H9 (cell line): ENCODE measurements around the gene COPS6. TPM values are rescaled to one million over a fixed set of nuclear protein-coding genes. Genes with fewer than 3 reads are reported as not detected.

Experiments
- DNase-seq: peaks from one replicate; pipeline ENCODE4 v3.0.0-alpha.2; 2017
- H2AFZ ChIP-seq: one replicate; pipeline ENCODE4 v1.6.1; 2013; ENCODE audit warnings: mild to moderate bottlenecking, low read length, control low read depth, moderate library complexity
- H2AK5ac ChIP-seq: 2 replicates; pipeline ENCODE4 v1.6.1; 2013; ENCODE audit warnings: low read length, control low read depth, mixed read lengths; ENCODE audit not compliant: insufficient read length
- H2BK120ac ChIP-seq: one replicate; pipeline ENCODE4 v1.6.1; 2013; ENCODE audit warnings: low read depth, mild to moderate bottlenecking, low read length, control low read depth, inconsistent platforms; ENCODE audit not compliant: poor library complexity, severe bottlenecking
- H2BK12ac ChIP-seq: 2 replicates; pipeline ENCODE4 v1.6.1; 2013; ENCODE audit warnings: low read length, control low read depth, mixed read lengths, low read depth; ENCODE audit not compliant: insufficient read length
- H2BK15ac ChIP-seq: 2 replicates; pipeline ENCODE4 v1.6.1; 2013; ENCODE audit warnings: low read depth, low read length, control low read depth
- H2BK20ac ChIP-seq: one replicate; pipeline ENCODE4 v1.6.1; 2013; ENCODE audit warnings: low read depth, mild to moderate bottlenecking, low read length, control low read depth, inconsistent platforms; ENCODE audit not compliant: poor library complexity, severe bottlenecking
- H2BK5ac ChIP-seq: 2 replicates; pipeline ENCODE4 v1.6.1; 2013; ENCODE audit warnings: low read length, control low read depth, mixed read lengths; ENCODE audit not compliant: insufficient read length
- H3K14ac ChIP-seq: 2 replicates; pipeline ENCODE4 v1.6.1; 2013; ENCODE audit warnings: low read length, control low read depth; ENCODE audit not compliant: insufficient read depth
- H3K18ac ChIP-seq: 2 replicates; pipeline ENCODE4 v1.6.1; 2013; ENCODE audit warnings: low read depth, mild to moderate bottlenecking, mixed read lengths, low read length, control low read depth; ENCODE audit not compliant: insufficient read length
- H3K23ac ChIP-seq: 2 replicates; pipeline ENCODE4 v1.6.1; 2013; ENCODE audit warnings: low read length, control low read depth, mixed read lengths, low read depth; ENCODE audit not compliant: insufficient read length
- H3K23me2 ChIP-seq: 2 replicates; pipeline ENCODE4 v1.6.1; 2013; ENCODE audit warnings: low read depth, mild to moderate bottlenecking, mixed read lengths, low read length, control low read depth; ENCODE audit not compliant: insufficient read length, poor library complexity, severe bottlenecking
- H3K27ac ChIP-seq: 2 replicates; pipeline ENCODE4 v1.5.1; 2013; ENCODE audit warnings: low read length, control low read depth, mixed read lengths, low read depth; ENCODE audit not compliant: insufficient read length
- H3K27me3 ChIP-seq: 2 replicates; pipeline ENCODE4 v1.6.1; 2013; ENCODE audit warnings: low read length, control low read depth, inconsistent platforms; ENCODE audit not compliant: insufficient read depth
- H3K4ac ChIP-seq: 2 replicates; pipeline ENCODE4 v1.6.1; 2013; ENCODE audit warnings: low read depth, mild to moderate bottlenecking, control low read depth, inconsistent platforms, low read length, moderate library complexity
- H3K4me1 ChIP-seq: 2 replicates; pipeline ENCODE4 v1.6.1; 2013; ENCODE audit warnings: low read length, control low read depth, inconsistent platforms; ENCODE audit not compliant: insufficient read depth
- H3K4me2 ChIP-seq: 2 replicates; pipeline ENCODE4 v1.6.1; 2013; ENCODE audit warnings: low read length, control low read depth, mixed read lengths; ENCODE audit not compliant: insufficient read length, insufficient read depth
- H3K56ac ChIP-seq: 2 replicates; pipeline ENCODE4 v1.6.1; 2013; ENCODE audit warnings: low read depth, mild to moderate bottlenecking, mixed read lengths, low read length, control low read depth; ENCODE audit not compliant: insufficient read length
- H3K79me1 ChIP-seq: 2 replicates; pipeline ENCODE4 v1.6.1; 2013; ENCODE audit warnings: low read depth, mild to moderate bottlenecking, moderate library complexity, low read length, control low read depth, inconsistent platforms; ENCODE audit not compliant: insufficient read depth, poor library complexity, severe bottlenecking
- H3K79me2 ChIP-seq: 2 replicates; pipeline ENCODE4 v1.6.1; 2013; ENCODE audit warnings: low read length, control low read depth, inconsistent platforms; ENCODE audit not compliant: insufficient read depth
- H3K9ac ChIP-seq: 2 replicates; pipeline ENCODE4 v1.6.1; 2013; ENCODE audit warnings: low read length, control low read depth, mixed read lengths; ENCODE audit not compliant: insufficient read length; ENCODE audit errors: extremely low read depth
- H3K9me3 ChIP-seq: one replicate; pipeline ENCODE4 v1.6.1; 2013; ENCODE audit warnings: low read depth, low read length, inconsistent platforms; ENCODE audit not compliant: control insufficient read depth
- H3T11ph ChIP-seq: one replicate; pipeline ENCODE4 v1.6.1; 2013; ENCODE audit warnings: mild to moderate bottlenecking, low read length, control low read depth, inconsistent platforms
- H4K20me1 ChIP-seq: one replicate; pipeline ENCODE4 v1.6.1; 2013; ENCODE audit not compliant: control insufficient read depth, insufficient read length, insufficient read depth
- H4K5ac ChIP-seq: 2 replicates; pipeline ENCODE4 v1.6.1; 2013; ENCODE audit warnings: low read depth, mild to moderate bottlenecking, mixed read lengths, low read length, control low read depth; ENCODE audit not compliant: insufficient read length
- H4K8ac ChIP-seq: replicated peaks from 2 replicates; pipeline ENCODE4 v1.6.1; 2013; ENCODE audit warnings: low read length, control low read depth, mixed read lengths, low read depth; ENCODE audit not compliant: insufficient read length
- H4K91ac ChIP-seq: 2 replicates; pipeline ENCODE4 v1.6.1; 2013; ENCODE audit warnings: low read depth, mild to moderate bottlenecking, moderate library complexity, mixed read lengths, low read length, control low read depth; ENCODE audit not compliant: insufficient read length
- H3K27ac Mint-ChIP-seq, 3 experiments: 2 replicates in 2 of 3; 3 replicates in 1 of 3; pipeline ENCODE4 v1.8.0; 2020 to 2021; ENCODE audit warnings: mixed read lengths in 3 of 3, mild to moderate bottlenecking in 1 of 3, moderate library complexity in 1 of 3
- H3K27me3 Mint-ChIP-seq: 2 replicates; pipeline ENCODE4 v1.8.0; 2021; ENCODE audit warnings: low read depth, mild to moderate bottlenecking, moderate library complexity, mixed read lengths
- H3K36me3 Mint-ChIP-seq, 3 experiments: 2 replicates in 2 of 3; 3 replicates in 1 of 3; pipeline ENCODE4 v1.8.0; 2020 to 2021; ENCODE audit warnings: low read depth in 3 of 3, mixed read lengths in 3 of 3; ENCODE audit not compliant: insufficient read depth in 1 of 3
- H3K4me1 Mint-ChIP-seq, 2 experiments: 2 replicates each; pipeline ENCODE4 v1.8.0; 2020; ENCODE audit warnings: mixed read lengths in 2 of 2
- H3K4me3 Mint-ChIP-seq, 2 experiments: 2 replicates in 1 of 2; 3 replicates in 1 of 2; pipeline ENCODE4 v1.8.0; 2020 to 2021; ENCODE audit warnings: mild to moderate bottlenecking in 2 of 2, mixed read lengths in 2 of 2, moderate library complexity in 1 of 2
- H3K9me3 Mint-ChIP-seq, 2 experiments: 2 replicates in 1 of 2; 3 replicates in 1 of 2; pipeline ENCODE4 v1.8.0; 2020; ENCODE audit warnings: mild to moderate bottlenecking in 2 of 2, mixed read lengths in 2 of 2, moderate library complexity in 1 of 2
- CTCF ChIP-seq: fragments of 200-600 bp; sonication (generic); conservative IDR thresholded peaks from 3 replicates; pipeline ENCODE4 v1.8.0; 2021; ENCODE audit warnings: antibody characterized with exemption, mild to moderate bottlenecking
- WGBS: extraction: QIAGEN DNeasy Blood & Tissue Kit; methylation state at CpG from one replicate; pipeline ENCODE4 v1.1.7; 2013; ENCODE audit warnings: missing lambda C conversion rate, low lambda C conversion rate, mixed read lengths; ENCODE audit not compliant: insufficient read length; ENCODE audit errors: extremely low coverage; 5-methylcytosine and 5-hydroxymethylcytosine counted together
- total RNA-seq: library from RNA; stranded (reverse); gene quantifications from 2 replicates; pipeline ENCODE4 v1.2.1, GENCODE V29; 2021

COPS6 gene
- total RNA-seq, 1 experiment from 2014 or later: 140 TPM

- Histone ChIP-seq H3K23ac (no peak overlapping the region), H3K18ac (no peak overlapping the region), H3K79me2 (no peaks in the 10 kb centered on the region; the same call in 1 of the 2 replicates), H3K14ac (no peak overlapping the region), H2BK120ac (no peak overlapping the region), H3K23me2 (peaks cover 4% of the 10 kb centered on the region), H3K4me1 (no peaks in the 10 kb centered on the region), H3K4me2 (no peak overlapping the region), H3K4ac (no peak overlapping the region), H2AFZ (no peak overlapping the region), H3K79me1 (no peaks in the 10 kb centered on the region), H3K9ac (no peak overlapping the region), H3K56ac (no peak overlapping the region), H2AK5ac (no peak overlapping the region), H3K9me3 (no peaks in the 10 kb centered on the region), H3K27me3 (no peaks in the 10 kb centered on the region), H3K27ac (no peak overlapping the region), H2BK15ac (no peak overlapping the region), H2BK20ac (no peak overlapping the region), H3T11ph (no peak overlapping the region), H2BK5ac (no peak overlapping the region), H4K20me1 (no peaks in the 10 kb centered on the region), H4K5ac (no peak overlapping the region), H2BK12ac (no peak overlapping the region), H4K8ac (no peak overlapping the region), H4K91ac (no peak overlapping the region)
- Mint-ChIP-seq H3K4me1 (peaks cover 6 to 17% of the 10 kb centered on the region in 2 experiments), H3K27me3 (peaks cover 5% of the 10 kb centered on the region), H3K4me3 (peak overlapping the region in 1 of 2 experiments; percentile 46; a peak in 1 of 5 replicates), H3K9me3 (no peaks in the 10 kb centered on the region; a peak in 1 of 5 replicates), H3K36me3 (peaks cover 77 to 84% (median 83%) of the 10 kb centered on the region in 3 experiments), H3K27ac (peak overlapping the region; percentile 18 to 86 (median 70); a peak in 4 of 7 replicates)
- TF ChIP-seq CTCF: no peak
- no peak for DNase-seq
- WGBS: no CpG with 5 or more reads among the region's 8 CpGs
These were observed 4.3 kb downstream of the COPS6 start for GRCh38 chr7:100093054-100093453.
